Endothelial cell of umbilical vein (primary cell): ENCODE measurements around the gene RNF43. TPM values are rescaled to one million over a fixed set of nuclear protein-coding genes. Genes with fewer than 3 reads are reported as not detected.

ENCODE experiments used
- BruUV-seq: library from RNA; stranded (reverse); fragments of 400-500 nt; replicated peaks from 2 replicates; lab custom pipeline; 2021; lab: Mats Ljungman, UMichigan
- CTCF ChIA-PET: fragments of 300-600, 350-600 bp; sonication (Branson Sonifier 250); formaldehyde crosslinking; loops from one replicate; lab custom pipeline; 2021; ENCODE audit warnings: antibody characterized with exemption, inconsistent platforms; lab: Charles Lee
- POLR2A ChIA-PET: fragments of 300-600, 350-600 bp; sonication (Branson Sonifier 250); formaldehyde crosslinking; loops from one replicate; lab custom pipeline; 2021; ENCODE audit warnings: antibody characterized with exemption, inconsistent platforms; lab: Charles Lee
- DNase-seq: peaks from one replicate; pipeline ENCODE4 v3.0.0-alpha.2; 2011; ENCODE audit warnings: low read depth, low spot score
- FAIRE-seq: peaks from 2 replicates; lab custom pipeline; 2011; peaks lifted over from hg19 to GRCh38; lab: Jason Lieb, UNC
- H2AFZ ChIP-seq: 2 replicates; pipeline ENCODE4 v1.6.0; 2012; ENCODE audit warnings: low read depth, low read length, control low read depth, inconsistent platforms
- H3K27ac ChIP-seq: 2 replicates; pipeline ENCODE4 v1.5.1; 2011; ENCODE audit warnings: low read depth, mild to moderate bottlenecking, control low read depth, low read length, moderate library complexity; ENCODE audit not compliant: insufficient read depth
- H3K27me3 ChIP-seq, 2 experiments: 2 replicates each; pipeline versions ENCODE4 v1.6.0 to v1.6.1; 2011; ENCODE audit warnings: low read length in 2 of 2, mixed read lengths in 1 of 2; ENCODE audit not compliant: control insufficient read depth in 2 of 2, insufficient read depth in 2 of 2
- H3K36me3 ChIP-seq, 2 experiments: 2 replicates in 1 of 2; 3 replicates in 1 of 2; pipeline ENCODE4 v1.5.1; 2011; ENCODE audit warnings: low read length in 2 of 2, mild to moderate bottlenecking in 1 of 2, moderate library complexity in 1 of 2; ENCODE audit not compliant: control insufficient read depth in 2 of 2, insufficient read depth in 2 of 2; ENCODE audit errors: extremely low read depth in 1 of 2
- H3K4me1 ChIP-seq: 3 replicates; pipeline ENCODE4 v1.5.1; 2011; ENCODE audit warnings: mild to moderate bottlenecking, low read length; ENCODE audit not compliant: control insufficient read depth, insufficient read depth; ENCODE audit errors: extremely low read depth
- H3K4me2 ChIP-seq: 2 replicates; pipeline ENCODE4 v1.6.1; 2011; ENCODE audit warnings: low read length, control low read depth, mixed read lengths; ENCODE audit not compliant: insufficient read depth
- H3K4me3 ChIP-seq, 3 experiments: fragments of 200-600 bp in 1 of 3; sonication (generic), shearing (Covaris generic) in 1 of 3; replicated peaks in 1 of 3; 2 replicates each; pipeline ENCODE4 v1.5.1; 2011 to 2016; ENCODE audit warnings: control low read depth in 3 of 3, low read length in 3 of 3, mild to moderate bottlenecking in 2 of 3, inconsistent platforms in 1 of 3, low read depth in 1 of 3, moderate library complexity in 1 of 3; ENCODE audit not compliant: insufficient read depth in 1 of 3
- H3K79me2 ChIP-seq: 2 replicates; pipeline ENCODE4 v1.6.0; 2012; ENCODE audit warnings: low read length, inconsistent platforms; ENCODE audit not compliant: control insufficient read depth, insufficient read depth
- H3K9ac ChIP-seq: replicated peaks from 2 replicates; pipeline ENCODE3; 2011; ENCODE audit warnings: low read length, control low read depth; ENCODE audit not compliant: insufficient read depth; ENCODE audit errors: extremely low read depth
- H3K9me1 ChIP-seq: replicated peaks from 3 replicates; pipeline ENCODE4 v1.6.0; 2011; ENCODE audit warnings: mild to moderate bottlenecking, low read length; ENCODE audit not compliant: control insufficient read depth, insufficient read depth; ENCODE audit errors: extremely low read depth
- H3K9me3 ChIP-seq: replicated peaks from 2 replicates; pipeline ENCODE4 v1.5.1; 2012; ENCODE audit warnings: low read length, inconsistent platforms; ENCODE audit not compliant: control insufficient read depth, insufficient read depth
- H4K20me1 ChIP-seq: replicated peaks from 2 replicates; pipeline ENCODE3; 2011; ENCODE audit warnings: mild to moderate bottlenecking, low read length; ENCODE audit not compliant: control insufficient read depth, insufficient read depth; ENCODE audit errors: extremely low read depth
- CTCF ChIP-seq, 2 donors: IDR thresholded peaks; 1 replicate in 1 of 2; 2 replicates in 1 of 2; pipeline ENCODE4 v1.5.1; 2011; ENCODE audit warnings: low read length in 2 of 2, mild to moderate bottlenecking in 2 of 2, moderate library complexity in 2 of 2, control low read depth in 1 of 2, inconsistent platforms in 1 of 2, low read depth in 1 of 2; ENCODE audit not compliant: insufficient read depth in 1 of 2; ENCODE audit errors: extremely low read depth in 1 of 2
- EZH2 ChIP-seq: IDR thresholded peaks from 2 replicates; pipeline ENCODE4 v1.6.1; 2012; ENCODE audit warnings: borderline replicate concordance, low read depth, mild to moderate bottlenecking, moderate library complexity, low read length, inconsistent platforms; ENCODE audit not compliant: severe bottlenecking
- FOS ChIP-seq: IDR thresholded peaks from 2 replicates; pipeline ENCODE4 v1.6.1; 2011; ENCODE audit warnings: mild to moderate bottlenecking, low read length, moderate library complexity, borderline replicate concordance; ENCODE audit not compliant: insufficient read depth
- GATA2 ChIP-seq: IDR thresholded peaks from 2 replicates; pipeline ENCODE4 v1.7.0; 2011; ENCODE audit warnings: low read depth, mild to moderate bottlenecking, moderate library complexity, mixed read lengths, low read length; ENCODE audit not compliant: insufficient read length, insufficient read depth
- JUN ChIP-seq: IDR thresholded peaks from 2 replicates; pipeline ENCODE4 v1.6.1; 2011; ENCODE audit warnings: borderline replicate concordance, low read depth; ENCODE audit not compliant: insufficient read length, insufficient read depth
- MAX ChIP-seq: IDR thresholded peaks from 2 replicates; pipeline ENCODE4 v1.6.1; 2011; ENCODE audit not compliant: insufficient read depth, insufficient read length
- MYC ChIP-seq: IDR thresholded peaks from one replicate; pipeline ENCODE4 v1.6.1; 2011; ENCODE audit warnings: mild to moderate bottlenecking, low read depth, low read length
- POLR2A ChIP-seq: IDR thresholded peaks from 2 replicates; pipeline ENCODE4 v1.6.1; 2012; ENCODE audit warnings: low read depth, mild to moderate bottlenecking, control low read depth, low read length
- POLR2AphosphoS5 ChIP-seq: IDR thresholded peaks from 2 replicates; pipeline ENCODE4 v1.6.1; 2012; ENCODE audit warnings: low read depth, mild to moderate bottlenecking, control low read depth, low read length, moderate library complexity; ENCODE audit not compliant: insufficient read depth
- dilution Hi-C: fragments of 300-500 bp; cut with MboI; formaldehyde crosslinking; loops from one replicate; pipeline ENCODE4 v1.15.0; 2019; ENCODE audit warnings: low sequenced_read_pairs; ENCODE audit not compliant: extremely low pct_ligation_motif_present
- intact Hi-C: fragments of 100-400 bp; cut with micrococcal nuclease; formaldehyde crosslinking; loops from one replicate; pipeline ENCODE4 v1.10.0; 2022
- polyA plus RNA-seq, 4 experiments: library from polyadenylated mRNA; depleted of rRNA in 3 of 4; stranded (reverse) in 3 of 4; unstranded in 1 of 4; fragments of >200 nt; gene quantifications; 2 replicates each; pipeline versions ENCODE4 v1.2.1 to v1.2.3, GENCODE V29; 2011 to 2012; ENCODE audit warnings: missing spikeins in 1 of 4
- total RNA-seq: library from RNA; stranded (reverse); gene quantifications from 2 replicates; pipeline ENCODE4 v1.2.3, GENCODE V29; 2021

The RNF43 gene
- total and polyA plus RNA-seq, 2 donors (not counting 3 experiments of a cell fraction or from before 2014, with no cell fraction given), result not detected

GRCh38 chr17:58411408-58411894 lies 5.9 kb downstream of the RNF43 start:
- intact Hi-C loops (no loop called here), dilution Hi-C loops (no loop called here)
- Histone ChIP-seq H4K20me1 (no peaks in the 10 kb centered on the region), H3K4me1 (no peaks in the 10 kb centered on the region), H3K36me3 (no peaks in the 10 kb centered on the region), H3K27me3 (peaks cover 3 to 38% of the 10 kb centered on the region in 2 experiments), H2AFZ (no peak overlapping the region), H3K27ac (no peak overlapping the region), H3K9me1 (no peaks in the 10 kb centered on the region), H3K79me2 (no peaks in the 10 kb centered on the region), H3K4me3 (no peak overlapping the region), H3K9me3 (no peaks in the 10 kb centered on the region), H3K4me2 (no peak overlapping the region), H3K9ac (no peak overlapping the region)
- TF ChIP-seq POLR2A, result no peak
- TF ChIP-seq FOS, result no peak
- no peak for TF ChIP-seq GATA2
- no peak for TF ChIP-seq CTCF (IDR thresholded peaks at IDR 0.05; ENCODE audit: extremely low read depth in 1 of 2, insufficient read depth in 1 of 2, low read depth in 1 of 2, low read length in 2 of 2)
- TF ChIP-seq JUN, result no peak
- TF ChIP-seq EZH2, result no peak
- TF ChIP-seq POLR2AphosphoS5, result no peak
- TF ChIP-seq MYC, result no peak
- TF ChIP-seq MAX, result no peak
- DNase-seq (no peak), FAIRE-seq (no peak)
- CTCF ChIA-PET, result no interaction called here
- no TSS peak for BruUV-seq
- POLR2A ChIA-PET, result no interaction called here
